Measurements from ENCODE around the gene CEP162.

GRCh38 chr6:84082689-84083265, 144.7 kb downstream of the CEP162 start:
- TF ChIP-seq, protein P1, sequence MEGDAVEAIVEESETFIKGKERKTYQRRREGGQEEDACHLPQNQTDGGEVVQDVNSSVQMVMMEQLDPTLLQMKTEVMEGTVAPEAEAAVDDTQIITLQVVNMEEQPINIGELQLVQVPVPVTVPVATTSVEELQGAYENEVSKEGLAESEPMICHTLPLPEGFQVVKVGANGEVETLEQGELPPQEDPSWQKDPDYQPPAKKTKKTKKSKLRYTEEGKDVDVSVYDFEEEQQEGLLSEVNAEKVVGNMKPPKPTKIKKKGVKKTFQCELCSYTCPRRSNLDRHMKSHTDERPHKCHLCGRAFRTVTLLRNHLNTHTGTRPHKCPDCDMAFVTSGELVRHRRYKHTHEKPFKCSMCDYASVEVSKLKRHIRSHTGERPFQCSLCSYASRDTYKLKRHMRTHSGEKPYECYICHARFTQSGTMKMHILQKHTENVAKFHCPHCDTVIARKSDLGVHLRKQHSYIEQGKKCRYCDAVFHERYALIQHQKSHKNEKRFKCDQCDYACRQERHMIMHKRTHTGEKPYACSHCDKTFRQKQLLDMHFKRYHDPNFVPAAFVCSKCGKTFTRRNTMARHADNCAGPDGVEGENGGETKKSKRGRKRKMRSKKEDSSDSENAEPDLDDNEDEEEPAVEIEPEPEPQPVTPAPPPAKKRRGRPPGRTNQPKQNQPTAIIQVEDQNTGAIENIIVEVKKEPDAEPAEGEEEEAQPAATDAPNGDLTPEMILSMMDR (conservative IDR thresholded peaks at IDR 0.05), result no peak
- no peak for TF ChIP-seq ZFX (IDR thresholded peaks at IDR 0.05)

Measured in C4-2B (cell line).